K562 (cell line): Measurements from ENCODE around the gene WIPF3. TPM values are rescaled to one million over a fixed set of nuclear protein-coding genes. Genes with fewer than 3 reads are reported as not detected.

Experiments
- ATAC-seq: fragments of 200-7000 bp; cut with Tn5 transposase; 3 replicates; pipeline ENCODE4 v1.9.1; 2020; ENCODE audit warnings: moderate library complexity
- BruUV-seq: library from RNA; stranded (reverse); fragments of 400-500 nt; replicated peaks from 2 replicates; lab custom pipeline; 2021; lab: Mats Ljungman, UMichigan
- CTCF ChIA-PET: fragments of 300-600 bp; formaldehyde crosslinking; extraction: SDS; loops from one replicate; lab custom pipeline; 2021; ENCODE audit warnings: low intra/inter-chr PET ratio; lab: Yijun Ruan, JAX
- POLR2A ChIA-PET: fragments of 300-600, 350-650 bp; sonication (Branson Sonifier 250); formaldehyde crosslinking; extraction: SDS; loops from one replicate; lab custom pipeline; 2021; ENCODE audit warnings: antibody characterized with exemption, inconsistent platforms; lab: Yijun Ruan, JAX
- DNase-seq, 4 experiments: peaks; one replicate each; pipeline versions ENCODE4 v3.0.0 to v3.0.0-alpha.2; 2011 to 2018; ENCODE audit warnings: low spot score in 3 of 4, mixed read lengths in 3 of 4; ENCODE audit errors: extremely low read depth in 1 of 4
- FAIRE-seq: peaks from 2 replicates; lab custom pipeline; 2011; peaks lifted over from hg19 to GRCh38; lab: Jason Lieb, UNC
- H2AFZ ChIP-seq: 2 replicates; pipeline ENCODE4 v1.6.0; 2011; ENCODE audit warnings: low read depth, low read length, control low read depth, inconsistent platforms
- H3K27ac ChIP-seq: fragments of 200-600 bp; 3 replicates; pipeline ENCODE4 v1.8.0; 2011; ENCODE audit warnings: low read depth, mild to moderate bottlenecking, control low read depth, inconsistent platforms, low read length, moderate library complexity, mixed read lengths; ENCODE audit errors: extremely low read depth
- H3K27me3 ChIP-seq, 2 experiments: fragments of 300-600 bp in 1 of 2; 2 replicates in 1 of 2; 3 replicates in 1 of 2; pipeline versions ENCODE4 v1.6.0 to v1.8.0; 2011; ENCODE audit warnings: inconsistent platforms in 2 of 2, low read length in 2 of 2, mild to moderate bottlenecking in 1 of 2, mixed read lengths in 1 of 2, moderate library complexity in 1 of 2; ENCODE audit not compliant: control insufficient read depth in 2 of 2, insufficient read depth in 2 of 2
- H3K36me3 ChIP-seq: fragments of 300-600 bp; 3 replicates; pipeline ENCODE4 v1.8.0; 2011; ENCODE audit warnings: mild to moderate bottlenecking, low read length, inconsistent platforms; ENCODE audit not compliant: control insufficient read depth, insufficient read depth
- H3K4me1 ChIP-seq, 2 experiments: fragments of 200-600 bp in 1 of 2; replicated peaks in 1 of 2; 2 replicates in 1 of 2; 3 replicates in 1 of 2; pipeline versions ENCODE4 v1.5.1 to v1.8.0; 2011; ENCODE audit warnings: inconsistent platforms in 2 of 2, low read length in 2 of 2, mild to moderate bottlenecking in 1 of 2, mixed read lengths in 1 of 2, moderate library complexity in 1 of 2; ENCODE audit not compliant: control insufficient read depth in 2 of 2, insufficient read depth in 2 of 2
- H3K4me2 ChIP-seq: 2 replicates; pipeline ENCODE4 v1.6.1; 2011; ENCODE audit warnings: low read length, control low read depth, inconsistent platforms, mixed read lengths; ENCODE audit not compliant: insufficient read depth
- H3K4me3 ChIP-seq: fragments of 200-600 bp; sonication (generic), shearing (Covaris generic); 2 replicates; pipeline ENCODE4 v1.5.1; 2016; ENCODE audit warnings: control low read depth, inconsistent platforms
- H3K79me2 ChIP-seq: fragments of 200-600 bp; 3 replicates; pipeline ENCODE4 v1.8.0; 2011; ENCODE audit warnings: low read length, inconsistent platforms; ENCODE audit not compliant: control insufficient read depth, insufficient read depth
- H3K9ac ChIP-seq, 2 experiments: 2 replicates each; pipeline versions ENCODE4 v1.6.0 to v1.6.1; 2011; ENCODE audit warnings: low read depth in 2 of 2, low read length in 2 of 2, control low read depth in 1 of 2, inconsistent platforms in 1 of 2, mild to moderate bottlenecking in 1 of 2, mixed read lengths in 1 of 2; ENCODE audit not compliant: insufficient read depth in 1 of 2
- H3K9me1 ChIP-seq: one replicate; pipeline ENCODE4 v1.6.0; 2011; ENCODE audit warnings: inconsistent platforms, mild to moderate bottlenecking, low read length, moderate library complexity; ENCODE audit not compliant: control insufficient read depth, insufficient read depth
- H3K9me3 ChIP-seq: replicated peaks from 2 replicates; pipeline ENCODE4 v1.5.1; 2011; ENCODE audit warnings: low read depth, low read length, inconsistent platforms; ENCODE audit not compliant: control insufficient read depth, insufficient read depth
- H4K20me1 ChIP-seq: replicated peaks from 2 replicates; pipeline ENCODE4 v1.6.1; 2011; ENCODE audit warnings: low read length, inconsistent platforms, mixed read lengths; ENCODE audit not compliant: control insufficient read depth, insufficient read depth
- EP400 ChIP-seq: fragments of 450-650 bp; IDR thresholded peaks from 2 replicates; pipeline ENCODE4 v1.6.1; 2017; ENCODE audit warnings: antibody characterized with exemption, mild to moderate bottlenecking, moderate library complexity
- MAFF ChIP-seq: IDR thresholded peaks from 2 replicates; pipeline ENCODE4 v1.6.1; 2012; ENCODE audit warnings: low read length, improper control_type of control experiment
- ZFP30 ChIP-seq: fragments of 250-450 bp; sonication (Bioruptor Pico); IDR thresholded peaks from 2 replicates; pipeline ENCODE4 v1.8.0; 2022; ENCODE audit warnings: moderate library complexity, mild to moderate bottlenecking, inconsistent platforms, borderline replicate concordance
- ZNF3 ChIP-seq: fragments of 250-450 bp; sonication (Bioruptor Pico); IDR thresholded peaks from 2 replicates; pipeline ENCODE4 v1.5.0; 2021; ENCODE audit warnings: mild to moderate bottlenecking, moderate library complexity
- ZNF586 ChIP-seq: fragments of 450-650 bp; formaldehyde crosslinking; conservative IDR thresholded peaks from 2 replicates; pipeline ENCODE4 v1.4.0; 2020; ENCODE audit warnings: mild to moderate bottlenecking, moderate library complexity
- WGBS: fragments of 100-300 bp; shearing (Covaris generic); methylation state at CpG from one replicate; pipeline ENCODE4 v1.1.6; 2016; ENCODE audit warnings: low coverage, mixed read lengths; ENCODE audit not compliant: insufficient coverage; ENCODE audit errors: missing lambda C conversion rate; 5-methylcytosine and 5-hydroxymethylcytosine counted together
- in situ Hi-C: fragments of 300-500 bp; cut with MboI; formaldehyde crosslinking; loops from 4 replicates; pipeline ENCODE4 v1.15.0; 2018; ENCODE audit warnings: inconsistent platforms, mixed read lengths
- intact Hi-C: fragments of 100-400 bp; cut with micrococcal nuclease; formaldehyde crosslinking; loops from 2 replicates; pipeline ENCODE4 v1.14.2; 2022
- polyA plus RNA-seq, 8 experiments: library from polyadenylated mRNA; depleted of rRNA in 4 of 8; stranded (reverse) in 5 of 8; unstranded in 3 of 8; fragments of >200 nt; fragmentation: Nextera tagmentation in 2 of 8; fragmentation: Illumina TruSeq in 1 of 8; extraction: Ambion mirVana in 2 of 8; extraction: Trizol in 1 of 8; gene quantifications; 2 replicates each; pipeline versions ENCODE4 v1.2.1 to v1.2.3, GENCODE V29; 2011 to 2014; ENCODE audit warnings: inconsistent platforms in 1 of 8, missing spikeins in 1 of 8
- total RNA-seq, 7 experiments: library from RNA; depleted of rRNA in 6 of 7; stranded (reverse); fragments of >200 nt in 6 of 7; fragmentation: Illumina TruSeq in 2 of 7; extraction: Trizol in 2 of 7; gene quantifications; 2 replicates each; pipeline versions ENCODE4 v1.2.1 to v1.2.3, GENCODE V29; 2011 to 2021; ENCODE audit warnings: low replicate concordance in 1 of 7
- TF ChIP-seq, protein P1 (sequence below): sonication (generic); formaldehyde crosslinking; IDR thresholded peaks from 2 replicates; pipeline ENCODE4 v1.4.0; 2020; ENCODE audit warnings: mild to moderate bottlenecking, missing genetic modification reagents
- TF ChIP-seq, protein P2 (sequence below), 2 experiments: fragments of 450-650 bp; formaldehyde crosslinking in 1 of 2; IDR thresholded peaks; 2 replicates each; pipeline versions ENCODE4 v1.4.0 to v1.6.1; 2014 to 2020; ENCODE audit warnings: mild to moderate bottlenecking in 2 of 2, borderline replicate concordance in 1 of 2, low read depth in 1 of 2
- TF ChIP-seq, protein P3 (sequence below): sonication (generic); formaldehyde crosslinking; IDR thresholded peaks from 2 replicates; pipeline ENCODE4 v1.8.0; 2022; ENCODE audit warnings: mild to moderate bottlenecking, missing genetic modification reagents

WIPF3 gene
- total and polyA plus RNA-seq, 9 of the 15 experiments (the other 6 are each of a cell fraction or from before 2014, with no cell fraction given), result 0.18 to 3.2 (median 1.7) TPM

DNA sequence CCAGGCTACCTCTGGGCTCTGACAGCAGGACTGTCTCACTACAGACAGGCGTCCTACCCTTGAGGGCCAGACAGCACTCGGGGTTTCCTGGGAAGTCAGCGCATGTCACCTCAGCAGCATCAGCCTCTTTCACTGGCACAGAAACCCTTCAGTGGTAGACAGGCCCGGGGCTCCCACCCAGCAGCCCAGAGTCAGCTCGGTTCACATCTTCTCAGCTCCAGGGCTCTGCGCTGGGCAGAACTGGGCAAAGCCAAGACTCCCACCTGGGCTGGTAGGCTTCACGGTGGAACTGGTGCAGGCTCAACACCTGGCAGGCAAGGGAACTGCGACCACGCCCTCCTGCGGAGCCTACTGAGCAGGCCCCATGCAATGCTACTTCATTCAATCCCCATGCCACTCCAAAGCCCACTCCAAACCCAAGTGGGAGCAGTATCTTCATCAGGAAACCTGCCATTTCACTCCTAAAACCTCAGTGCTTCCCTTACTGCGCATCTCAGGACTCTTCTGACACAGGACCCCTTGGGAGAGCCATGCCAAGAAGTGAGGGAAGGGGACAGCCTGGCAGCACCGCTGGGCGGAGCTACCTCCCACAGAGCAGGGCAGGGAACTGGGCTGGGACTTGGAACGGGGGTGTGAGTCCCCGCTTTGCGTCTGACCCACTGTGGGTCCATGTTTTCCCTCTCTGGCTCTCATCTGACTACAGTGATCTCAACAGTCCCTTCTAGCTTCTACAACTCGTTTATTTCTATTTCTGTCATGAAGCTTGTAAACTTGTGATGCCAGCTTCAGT is 122.9 kb downstream of the WIPF3 start:
- Histone ChIP-seq H3K4me2 (no peak overlapping the region), H3K27me3 (peaks cover 0 to 13% of the 10 kb centered on the region in 2 experiments; a peak in 2 of 5 replicates), H3K36me3 (no peaks in the 10 kb centered on the region), H4K20me1 (no peaks in the 10 kb centered on the region), H3K79me2 (no peaks in the 10 kb centered on the region), H3K9me1 (no peaks in the 10 kb centered on the region), H3K27ac (no peak overlapping the region), H3K9ac (no peak overlapping the region; a peak in 1 of 4 replicates), H2AFZ (no peak overlapping the region), H3K4me3 (no peak overlapping the region), H3K9me3 (no peaks in the 10 kb centered on the region), H3K4me1 (peaks cover 3 to 6% of the 10 kb centered on the region in 2 experiments; a peak in 3 of 5 replicates)
- no TSS peak for BruUV-seq
- FAIRE-seq (no peak), ATAC-seq (no peak), DNase-seq (no peak)
- in situ Hi-C loops, result no loop called here
- WGBS, result 5% methylated on average over 16 of the region's 17 CpGs
- POLR2A ChIA-PET, result interaction anchor here (0.6 kb wide), 2 partner anchors 605 to 1381 kb away, joined by 3 read pairs; no protein-coding TSS in a partner anchor
- CTCF ChIA-PET, result no interaction called here
- intact Hi-C loops, result no loop called here
- TF ChIP-seq EP400 (no peak), ZNF3 (no peak), ZFP30 (CRISPR knock-in tag) (no peak), MAFF (no peak), ZNF586 (CRISPR knock-in tag) (no peak)
- TF ChIP-seq, protein P1, sequence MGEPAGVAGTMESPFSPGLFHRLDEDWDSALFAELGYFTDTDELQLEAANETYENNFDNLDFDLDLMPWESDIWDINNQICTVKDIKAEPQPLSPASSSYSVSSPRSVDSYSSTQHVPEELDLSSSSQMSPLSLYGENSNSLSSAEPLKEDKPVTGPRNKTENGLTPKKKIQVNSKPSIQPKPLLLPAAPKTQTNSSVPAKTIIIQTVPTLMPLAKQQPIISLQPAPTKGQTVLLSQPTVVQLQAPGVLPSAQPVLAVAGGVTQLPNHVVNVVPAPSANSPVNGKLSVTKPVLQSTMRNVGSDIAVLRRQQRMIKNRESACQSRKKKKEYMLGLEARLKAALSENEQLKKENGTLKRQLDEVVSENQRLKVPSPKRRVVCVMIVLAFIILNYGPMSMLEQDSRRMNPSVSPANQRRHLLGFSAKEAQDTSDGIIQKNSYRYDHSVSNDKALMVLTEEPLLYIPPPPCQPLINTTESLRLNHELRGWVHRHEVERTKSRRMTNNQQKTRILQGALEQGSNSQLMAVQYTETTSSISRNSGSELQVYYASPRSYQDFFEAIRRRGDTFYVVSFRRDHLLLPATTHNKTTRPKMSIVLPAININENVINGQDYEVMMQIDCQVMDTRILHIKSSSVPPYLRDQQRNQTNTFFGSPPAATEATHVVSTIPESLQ (CRISPR knock-in tag), result no peak
- TF ChIP-seq, protein P2, sequence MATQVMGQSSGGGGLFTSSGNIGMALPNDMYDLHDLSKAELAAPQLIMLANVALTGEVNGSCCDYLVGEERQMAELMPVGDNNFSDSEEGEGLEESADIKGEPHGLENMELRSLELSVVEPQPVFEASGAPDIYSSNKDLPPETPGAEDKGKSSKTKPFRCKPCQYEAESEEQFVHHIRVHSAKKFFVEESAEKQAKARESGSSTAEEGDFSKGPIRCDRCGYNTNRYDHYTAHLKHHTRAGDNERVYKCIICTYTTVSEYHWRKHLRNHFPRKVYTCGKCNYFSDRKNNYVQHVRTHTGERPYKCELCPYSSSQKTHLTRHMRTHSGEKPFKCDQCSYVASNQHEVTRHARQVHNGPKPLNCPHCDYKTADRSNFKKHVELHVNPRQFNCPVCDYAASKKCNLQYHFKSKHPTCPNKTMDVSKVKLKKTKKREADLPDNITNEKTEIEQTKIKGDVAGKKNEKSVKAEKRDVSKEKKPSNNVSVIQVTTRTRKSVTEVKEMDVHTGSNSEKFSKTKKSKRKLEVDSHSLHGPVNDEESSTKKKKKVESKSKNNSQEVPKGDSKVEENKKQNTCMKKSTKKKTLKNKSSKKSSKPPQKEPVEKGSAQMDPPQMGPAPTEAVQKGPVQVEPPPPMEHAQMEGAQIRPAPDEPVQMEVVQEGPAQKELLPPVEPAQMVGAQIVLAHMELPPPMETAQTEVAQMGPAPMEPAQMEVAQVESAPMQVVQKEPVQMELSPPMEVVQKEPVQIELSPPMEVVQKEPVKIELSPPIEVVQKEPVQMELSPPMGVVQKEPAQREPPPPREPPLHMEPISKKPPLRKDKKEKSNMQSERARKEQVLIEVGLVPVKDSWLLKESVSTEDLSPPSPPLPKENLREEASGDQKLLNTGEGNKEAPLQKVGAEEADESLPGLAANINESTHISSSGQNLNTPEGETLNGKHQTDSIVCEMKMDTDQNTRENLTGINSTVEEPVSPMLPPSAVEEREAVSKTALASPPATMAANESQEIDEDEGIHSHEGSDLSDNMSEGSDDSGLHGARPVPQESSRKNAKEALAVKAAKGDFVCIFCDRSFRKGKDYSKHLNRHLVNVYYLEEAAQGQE (IDR thresholded peaks at IDR 0.05; ENCODE audit: borderline replicate concordance), result no peak
- TF ChIP-seq, protein P2 (CRISPR knock-in tag; IDR thresholded peaks at IDR 0.05; ENCODE audit: low read depth), result no peak
- TF ChIP-seq, protein P3, sequence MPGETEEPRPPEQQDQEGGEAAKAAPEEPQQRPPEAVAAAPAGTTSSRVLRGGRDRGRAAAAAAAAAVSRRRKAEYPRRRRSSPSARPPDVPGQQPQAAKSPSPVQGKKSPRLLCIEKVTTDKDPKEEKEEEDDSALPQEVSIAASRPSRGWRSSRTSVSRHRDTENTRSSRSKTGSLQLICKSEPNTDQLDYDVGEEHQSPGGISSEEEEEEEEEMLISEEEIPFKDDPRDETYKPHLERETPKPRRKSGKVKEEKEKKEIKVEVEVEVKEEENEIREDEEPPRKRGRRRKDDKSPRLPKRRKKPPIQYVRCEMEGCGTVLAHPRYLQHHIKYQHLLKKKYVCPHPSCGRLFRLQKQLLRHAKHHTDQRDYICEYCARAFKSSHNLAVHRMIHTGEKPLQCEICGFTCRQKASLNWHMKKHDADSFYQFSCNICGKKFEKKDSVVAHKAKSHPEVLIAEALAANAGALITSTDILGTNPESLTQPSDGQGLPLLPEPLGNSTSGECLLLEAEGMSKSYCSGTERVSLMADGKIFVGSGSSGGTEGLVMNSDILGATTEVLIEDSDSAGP (CRISPR knock-in tag), result no peak
